Psoas muscle (tissue), 8 donors: ENCODE measurements around the gene AMFR. TPM values are rescaled to one million over a fixed set of nuclear protein-coding genes. Genes with fewer than 3 reads are reported as not detected.

Experiments used
- ATAC-seq, 4 donors: fragments of 200-7000 bp; cut with Tn5 transposase; one replicate each; pipeline ENCODE4 v1.9.1; 2020; ENCODE audit warnings: moderate library complexity in 3 of 4, mild to moderate bottlenecking in 2 of 4
- DNase-seq, 2 donors: peaks; one replicate each; pipeline ENCODE4 v3.0.0-alpha.2; 2020
- H3K27ac ChIP-seq: fragments of 200-600 bp; one replicate; pipeline ENCODE4 v1.8.0; 2022
- H3K27me3 ChIP-seq, 3 donors: fragments of 200-600 bp in 1 of 3; one replicate each; pipeline versions ENCODE4 v1.6.1 to v1.8.0; 2013 to 2022; ENCODE audit warnings: low read length in 2 of 3, mild to moderate bottlenecking in 2 of 3, moderate library complexity in 1 of 3; ENCODE audit not compliant: insufficient read depth in 3 of 3
- H3K36me3 ChIP-seq, 2 donors: fragments of 200-600 bp in 1 of 2; one replicate each; pipeline versions ENCODE4 v1.6.1 to v1.8.0; 2013 to 2022; ENCODE audit warnings: low read depth in 1 of 2, mild to moderate bottlenecking in 1 of 2, moderate library complexity in 1 of 2; ENCODE audit not compliant: insufficient read depth in 1 of 2
- H3K4me1 ChIP-seq: fragments of 200-600 bp; one replicate; pipeline ENCODE4 v1.8.0; 2022
- H3K4me3 ChIP-seq: fragments of 200-600 bp; one replicate; pipeline ENCODE4 v1.8.0; 2022; ENCODE audit warnings: mild to moderate bottlenecking
- H3K9me3 ChIP-seq: fragments of 200-600 bp; one replicate; pipeline ENCODE4 v1.8.0; 2022
- WGBS, 3 donors: extraction: QIAGEN DNeasy Blood & Tissue Kit; methylation state at CpG; one replicate each; pipeline versions ENCODE4 v1.1.6 to v1.1.7; 2013; 5-methylcytosine and 5-hydroxymethylcytosine counted together
- intact Hi-C, 2 donors: fragments of 100-400 bp; cut with DNase I; formaldehyde crosslinking; loops; one replicate each; pipeline versions ENCODE4 v1.11.0 to v1.14.2; 2022
- polyA plus RNA-seq, 3 donors: library from polyadenylated mRNA; stranded (reverse); fragments of 200-250 nt; gene quantifications; one replicate each; pipeline ENCODE4 v1.2.3, GENCODE V29; 2013
- total RNA-seq, 4 donors: library from RNA; stranded (reverse); fragmentation: NEBNext Ultra II Directional in 2 of 4; extraction: Animal tissue kit (Norgen Biotek cat#: 25700) in 2 of 4; gene quantifications; one replicate each; pipeline versions ENCODE4 v1.2.1 to v1.2.4, GENCODE V29; 2021 to 2023
- TF ChIP-seq, protein P1 (sequence below): fragments of 200-600 bp; IDR thresholded peaks from one replicate; pipeline ENCODE4 v1.8.0; 2022; ENCODE audit warnings: antibody characterized with exemption
- donor health status: healthy with polysubstance abuse.
- donor health status: DM: no; HTN: no; CAD: no; lungs with moderate emphysema.
- donor health status: Bipolar disorder and iron deficiency.
- donor health status: healthy.
- donor health status: DM: yes; HTN: yes; CAD: no.
- donor health status: DM: no; HTN: no; CAD: no.
- donor health status: DM: no; HTN: no; CAD: no.
- donor health status: DM: yes; HTN: yes; CAD: no.

The AMFR gene
- total and polyA plus RNA-seq, 7 donors = 106 to 453 (median 193) TPM

DNA sequence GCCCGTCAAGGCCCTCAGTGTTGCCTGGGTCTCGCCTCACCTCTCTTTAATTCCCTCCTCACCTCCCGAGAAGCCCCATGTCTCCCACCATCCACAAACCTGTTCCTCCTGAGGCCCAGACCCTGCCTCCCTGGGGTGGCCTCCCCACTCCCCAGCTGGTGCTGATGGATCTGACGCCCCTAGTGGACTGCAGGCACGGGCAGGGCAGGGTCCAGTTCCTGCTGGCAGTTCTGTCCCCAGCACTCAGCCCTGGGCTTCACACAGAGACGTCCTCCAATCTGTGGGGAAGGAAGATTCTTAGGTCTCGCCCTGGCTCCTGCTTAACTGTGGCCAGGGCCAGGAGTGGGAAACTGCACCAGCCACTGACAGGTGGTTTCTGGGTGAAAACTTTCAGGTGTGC is 108.8 kb downstream of the AMFR start:
- Histone ChIP-seq H3K27me3 (peaks cover 0 to 5% (median 0%) of the 10 kb centered on the region in 3 donors), H3K27ac (no peak overlapping the region), H3K4me3 (no peak overlapping the region), H3K9me3 (no peaks in the 10 kb centered on the region), H3K4me1 (peaks cover 4% of the 10 kb centered on the region), H3K36me3 (no peaks in the 10 kb centered on the region)
- TF ChIP-seq, protein P1, sequence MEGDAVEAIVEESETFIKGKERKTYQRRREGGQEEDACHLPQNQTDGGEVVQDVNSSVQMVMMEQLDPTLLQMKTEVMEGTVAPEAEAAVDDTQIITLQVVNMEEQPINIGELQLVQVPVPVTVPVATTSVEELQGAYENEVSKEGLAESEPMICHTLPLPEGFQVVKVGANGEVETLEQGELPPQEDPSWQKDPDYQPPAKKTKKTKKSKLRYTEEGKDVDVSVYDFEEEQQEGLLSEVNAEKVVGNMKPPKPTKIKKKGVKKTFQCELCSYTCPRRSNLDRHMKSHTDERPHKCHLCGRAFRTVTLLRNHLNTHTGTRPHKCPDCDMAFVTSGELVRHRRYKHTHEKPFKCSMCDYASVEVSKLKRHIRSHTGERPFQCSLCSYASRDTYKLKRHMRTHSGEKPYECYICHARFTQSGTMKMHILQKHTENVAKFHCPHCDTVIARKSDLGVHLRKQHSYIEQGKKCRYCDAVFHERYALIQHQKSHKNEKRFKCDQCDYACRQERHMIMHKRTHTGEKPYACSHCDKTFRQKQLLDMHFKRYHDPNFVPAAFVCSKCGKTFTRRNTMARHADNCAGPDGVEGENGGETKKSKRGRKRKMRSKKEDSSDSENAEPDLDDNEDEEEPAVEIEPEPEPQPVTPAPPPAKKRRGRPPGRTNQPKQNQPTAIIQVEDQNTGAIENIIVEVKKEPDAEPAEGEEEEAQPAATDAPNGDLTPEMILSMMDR = no peak
- WGBS, 3 donors = 81 to 95% (median 87%) methylated on average over 7 of the region's 7 CpGs
- DNase-seq (no peak), ATAC-seq (no peak)
- intact Hi-C loops = loop anchor here (5.0 to 10.0 kb wide), 2 partner anchors 274 to 602 kb away; no protein-coding TSS in a partner anchor

DNA sequence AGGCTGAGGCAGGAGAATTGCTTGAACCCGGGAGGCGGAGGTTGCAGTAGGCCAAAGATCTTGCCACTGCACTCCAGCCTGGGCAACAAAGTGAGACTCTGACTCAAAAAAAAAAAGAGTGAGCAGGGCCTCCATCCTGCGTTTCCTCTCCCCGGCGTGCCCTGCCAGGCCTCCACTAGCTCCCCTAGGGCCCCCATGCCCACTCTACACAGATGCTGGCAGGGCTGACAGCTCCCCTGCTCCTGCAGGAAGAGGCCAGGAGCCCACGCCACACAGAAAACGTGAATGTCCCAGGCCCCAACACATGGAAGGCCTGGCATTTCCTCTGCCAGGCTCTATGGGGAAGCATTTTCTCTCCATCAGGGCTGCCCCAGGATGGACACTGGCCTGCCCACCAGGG is 109.4 kb downstream of the AMFR start:
- 82 to 94% (median 87%) methylated on average over 7 of the region's 7 CpGs for WGBS, 3 donors
- Histone ChIP-seq H3K4me3 (no peak overlapping the region), H3K4me1 (peaks cover 4% of the 10 kb centered on the region), H3K9me3 (no peaks in the 10 kb centered on the region), H3K36me3 (no peaks in the 10 kb centered on the region), H3K27me3 (peaks cover 0 to 5% (median 0%) of the 10 kb centered on the region in 3 donors), H3K27ac (no peak overlapping the region)
- TF ChIP-seq, protein P1 = no peak
- ATAC-seq = no peak
- no peak for DNase-seq
- intact Hi-C loops = loop anchor here (5.0 to 10.0 kb wide), 2 partner anchors 274 to 601 kb away; no protein-coding TSS in a partner anchor

DNA sequence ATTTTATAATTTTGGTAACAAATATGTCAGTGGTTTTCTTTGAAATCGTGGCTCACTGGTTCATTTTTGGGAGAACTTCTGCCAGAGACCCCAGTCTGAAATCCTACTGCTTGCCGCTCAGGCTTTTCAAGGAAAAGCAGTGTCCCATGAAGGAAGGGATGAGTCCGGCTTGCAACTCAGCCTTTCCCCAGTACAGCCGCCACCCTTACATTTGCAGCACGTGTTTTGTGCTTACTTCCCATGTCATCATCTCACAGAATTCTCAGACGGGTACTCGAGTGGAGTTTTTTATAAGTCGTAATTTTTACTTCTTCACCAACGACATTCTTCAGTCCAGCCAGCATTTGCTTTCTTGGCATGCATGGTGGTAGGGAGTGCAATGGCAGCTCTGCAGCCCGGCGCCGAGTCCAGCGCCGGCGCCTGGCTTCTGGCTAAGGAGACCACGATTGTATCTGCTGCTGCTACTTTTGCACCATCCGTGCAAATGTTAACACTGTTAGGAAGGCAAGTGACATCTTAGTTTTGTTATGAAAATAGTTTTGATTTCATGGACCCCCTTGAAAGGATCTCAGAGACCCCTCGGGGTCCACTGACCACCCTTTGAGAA is 111.0 kb downstream of the AMFR start:
- intact Hi-C loops = loop anchor here (5.0 to 10.0 kb wide), 2 partner anchors 357 to 600 kb away; no protein-coding TSS in a partner anchor
- Histone ChIP-seq H3K36me3 (no peaks in the 10 kb centered on the region), H3K9me3 (no peaks in the 10 kb centered on the region), H3K4me1 (peaks cover 4% of the 10 kb centered on the region), H3K27ac (no peak overlapping the region), H3K27me3 (peaks cover 0 to 5% (median 0%) of the 10 kb centered on the region in 3 donors), H3K4me3 (no peak overlapping the region)
- ATAC-seq = no peak
- TF ChIP-seq, protein P1 = no peak
- 77 to 85% (median 80%) methylated on average over 18 of the region's 18 CpGs for WGBS, 3 donors
- no peak for DNase-seq

- Histone ChIP-seq H3K4me1 (no peaks in the 10 kb centered on the region), H3K27ac (no peak overlapping the region), H3K36me3 (no peaks in the 10 kb centered on the region), H3K9me3 (no peaks in the 10 kb centered on the region), H3K4me3 (no peak overlapping the region), H3K27me3 (peaks cover 0 to under 1% (median 0%) of the 10 kb centered on the region in 3 donors)
- no peak for ATAC-seq
- WGBS, 3 donors = 94 to 98% (median 96%) methylated on average over 7 of the region's 7 CpGs
- TF ChIP-seq, protein P1 = no peak
- intact Hi-C loops = loop anchor here (5.0 to 10.0 kb wide), 2 partner anchors 355 to 598 kb away; no protein-coding TSS in a partner anchor
- DNase-seq = no peak
Observed at GRCh38 chr16:56312556-56312955, 112.8 kb downstream of the AMFR start.

DNA sequence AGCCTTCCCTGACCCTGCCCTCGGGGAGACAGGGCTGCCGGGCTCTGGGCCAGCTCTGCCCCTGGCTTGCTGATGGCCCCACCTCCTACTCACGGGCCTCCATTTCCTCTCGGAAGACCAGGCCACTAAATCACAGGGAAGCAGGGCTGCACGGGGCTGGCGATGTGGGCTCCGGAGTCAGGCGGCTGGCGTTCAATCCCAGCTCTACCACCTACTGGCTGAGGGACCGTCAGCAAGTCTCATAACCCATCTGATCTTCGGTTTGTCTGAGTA is 113.4 kb downstream of the AMFR start:
- TF ChIP-seq, protein P1 = no peak
- Histone ChIP-seq H3K27ac (no peak overlapping the region), H3K27me3 (no peaks in the 10 kb centered on the region), H3K4me3 (no peak overlapping the region), H3K36me3 (no peaks in the 10 kb centered on the region), H3K9me3 (no peaks in the 10 kb centered on the region), H3K4me1 (no peaks in the 10 kb centered on the region)
- 58 to 62% (median 59%) methylated on average over 11 of the region's 11 CpGs for WGBS, 3 donors
- no peak for DNase-seq
- ATAC-seq = no peak
- intact Hi-C loops = loop anchor here (5.0 to 10.0 kb wide), 2 partner anchors 355 to 597 kb away; no protein-coding TSS in a partner anchor
